Measurements from ENCODE around the gene RAPGEF6.
A peak's percentile ranks its signal among the peaks of the same experiment; 100 is the strongest.

The RAPGEF6 gene

GRCh38 chr5:131431794-131432193, 203.2 kb downstream of the RAPGEF6 start:
- TF ChIP-seq, protein P1, sequence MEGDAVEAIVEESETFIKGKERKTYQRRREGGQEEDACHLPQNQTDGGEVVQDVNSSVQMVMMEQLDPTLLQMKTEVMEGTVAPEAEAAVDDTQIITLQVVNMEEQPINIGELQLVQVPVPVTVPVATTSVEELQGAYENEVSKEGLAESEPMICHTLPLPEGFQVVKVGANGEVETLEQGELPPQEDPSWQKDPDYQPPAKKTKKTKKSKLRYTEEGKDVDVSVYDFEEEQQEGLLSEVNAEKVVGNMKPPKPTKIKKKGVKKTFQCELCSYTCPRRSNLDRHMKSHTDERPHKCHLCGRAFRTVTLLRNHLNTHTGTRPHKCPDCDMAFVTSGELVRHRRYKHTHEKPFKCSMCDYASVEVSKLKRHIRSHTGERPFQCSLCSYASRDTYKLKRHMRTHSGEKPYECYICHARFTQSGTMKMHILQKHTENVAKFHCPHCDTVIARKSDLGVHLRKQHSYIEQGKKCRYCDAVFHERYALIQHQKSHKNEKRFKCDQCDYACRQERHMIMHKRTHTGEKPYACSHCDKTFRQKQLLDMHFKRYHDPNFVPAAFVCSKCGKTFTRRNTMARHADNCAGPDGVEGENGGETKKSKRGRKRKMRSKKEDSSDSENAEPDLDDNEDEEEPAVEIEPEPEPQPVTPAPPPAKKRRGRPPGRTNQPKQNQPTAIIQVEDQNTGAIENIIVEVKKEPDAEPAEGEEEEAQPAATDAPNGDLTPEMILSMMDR (IDR thresholded peaks at IDR 0.05; ENCODE audit: insufficient read depth, low read depth, low read length, missing control alignments) = no peak
- no peak for DNase-seq (ENCODE audit: low read depth)
- H3K4me3 ChIP-seq (ENCODE audit: low read depth, low read length) = no peak overlapping the region

GRCh38 chr5:131430794-131431193, 204.2 kb downstream of the RAPGEF6 start:
- TF ChIP-seq, protein P1 (IDR thresholded peaks at IDR 0.05; ENCODE audit: insufficient read depth, low read depth, low read length, missing control alignments) = no peak
- H3K4me3 ChIP-seq (ENCODE audit: low read depth, low read length) = no peak overlapping the region
- no peak for DNase-seq (ENCODE audit: low read depth)

DNA sequence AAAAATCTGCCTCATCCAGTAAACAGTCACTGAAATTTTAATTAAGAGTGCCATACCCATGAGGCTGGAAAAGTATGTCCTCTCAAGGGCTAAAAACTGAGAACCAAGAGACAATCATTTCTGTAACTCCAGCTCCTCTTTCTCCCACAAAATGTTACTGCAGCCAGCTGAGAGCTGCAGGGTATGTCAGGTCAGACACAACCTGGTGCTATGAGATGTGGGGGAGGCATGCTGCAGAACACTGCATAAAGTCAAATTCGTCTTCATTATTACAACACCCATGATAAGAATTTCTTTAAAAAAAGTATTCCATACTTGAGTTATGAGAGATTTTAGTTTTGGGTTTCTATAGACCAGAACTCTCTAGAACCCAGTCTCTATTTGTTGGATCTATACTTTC, 209.0 kb downstream of the RAPGEF6 start:
- TF ChIP-seq, protein P1 (IDR thresholded peaks at IDR 0.05; ENCODE audit: insufficient read depth, low read depth, low read length, missing control alignments) = no peak
- no peak overlapping the region for H3K4me3 ChIP-seq (ENCODE audit: low read depth, low read length)
- no peak for DNase-seq (ENCODE audit: low read depth)

DNA sequence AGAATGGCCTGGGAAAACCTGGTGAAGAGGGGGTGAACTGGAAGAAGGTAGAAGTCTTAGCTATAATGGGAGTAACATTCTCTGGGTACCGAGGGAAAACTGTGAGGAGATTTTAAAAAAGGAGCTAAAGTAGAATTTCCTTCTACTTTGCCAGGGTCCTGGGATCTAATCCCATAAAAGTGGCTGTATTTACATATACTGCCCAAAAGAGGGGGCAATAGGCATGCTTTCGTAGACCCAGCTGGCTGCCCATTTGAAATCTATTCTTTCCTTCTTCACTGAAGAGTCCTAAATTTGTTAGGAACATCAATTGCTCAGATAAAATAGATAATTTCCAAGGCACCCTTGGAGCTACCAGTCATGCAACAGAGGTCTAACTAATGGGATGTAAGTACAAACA, 212.0 kb downstream of the RAPGEF6 start:
- TF ChIP-seq, protein P1 (IDR thresholded peaks at IDR 0.05; ENCODE audit: insufficient read depth, low read depth, low read length, missing control alignments) = peak; percentile 28
- DNase-seq (ENCODE audit: low read depth) = no peak
- no peak overlapping the region for H3K4me3 ChIP-seq (ENCODE audit: low read depth, low read length)

- DNase-seq (ENCODE audit: low read depth) = peak; percentile 49
- TF ChIP-seq, protein P1 (IDR thresholded peaks at IDR 0.05; ENCODE audit: insufficient read depth, low read depth, low read length, missing control alignments) = no peak
- no peak overlapping the region for H3K4me3 ChIP-seq (ENCODE audit: low read depth, low read length)
These were observed 215.2 kb downstream of the RAPGEF6 start for GRCh38 chr5:131419877-131420276.

DNA sequence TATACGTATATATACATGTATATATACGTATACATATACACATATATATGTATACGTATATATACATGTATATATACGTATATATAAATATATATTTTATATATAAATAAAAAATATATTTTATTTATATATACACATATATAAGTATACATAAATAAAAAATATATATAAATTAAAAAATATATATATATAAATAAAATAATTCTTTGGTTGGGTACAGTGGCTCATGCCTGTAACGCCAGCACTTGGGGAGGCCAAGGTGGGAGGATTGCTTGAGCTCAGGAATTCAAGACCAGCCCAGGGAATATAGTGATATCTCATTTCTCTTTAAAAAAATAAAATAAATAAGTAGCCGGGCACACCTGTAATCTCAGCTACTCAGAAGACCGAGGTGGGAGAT, 216.2 kb downstream of the RAPGEF6 start:
- no peak for DNase-seq (ENCODE audit: low read depth)
- H3K4me3 ChIP-seq (ENCODE audit: low read depth, low read length) = no peak overlapping the region
- TF ChIP-seq, protein P1 (IDR thresholded peaks at IDR 0.05; ENCODE audit: insufficient read depth, low read depth, low read length, missing control alignments) = no peak

DNA sequence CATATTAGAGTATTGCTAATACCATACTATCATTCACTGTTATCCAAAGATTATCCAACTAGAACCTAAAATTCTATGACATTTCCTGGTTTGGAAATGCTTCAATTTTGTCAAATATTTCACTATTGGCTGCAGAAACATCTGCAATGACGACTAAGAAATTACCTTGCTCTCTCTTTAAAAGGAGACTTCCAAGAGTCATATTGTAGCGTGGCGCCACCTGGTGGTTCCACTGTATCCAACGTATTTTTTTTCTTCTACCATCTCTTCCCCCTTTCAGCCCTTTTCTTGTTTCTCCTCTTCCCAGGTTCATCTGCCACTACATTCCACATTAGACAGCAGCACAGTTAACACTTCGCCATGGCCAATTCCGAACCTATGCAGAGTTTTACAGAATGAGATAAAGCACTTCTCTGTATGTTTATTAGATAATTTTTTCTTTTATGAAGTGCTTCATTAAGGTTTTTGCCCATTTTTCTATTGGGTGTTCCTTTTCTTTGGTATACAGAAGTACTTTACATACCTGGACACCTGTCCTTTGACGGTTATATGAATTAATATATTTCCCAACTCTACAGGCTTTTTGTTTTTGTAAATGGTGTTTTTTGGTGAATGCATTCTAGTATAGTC, 217.7 kb downstream of the RAPGEF6 start:
- peak overlapping the region; percentile 29; the same call in 1 of the 2 replicates for H3K4me3 ChIP-seq (ENCODE audit: low read depth, low read length)
- TF ChIP-seq, protein P1 (IDR thresholded peaks at IDR 0.05; ENCODE audit: insufficient read depth, low read depth, low read length, missing control alignments) = peak; percentile 66

More for the DNA sequence above, 217.7 kb downstream of the RAPGEF6 start:
- DNase-seq (ENCODE audit: low read depth) = peak; percentile 83
